SK-N-SH treated with all-trans-retinoic acid at 6 μM for 48 hours (cell line): ENCODE results near the gene COX6B1.

Source experiments
- ARNTL ChIP-seq: fragments of 450-650 bp; formaldehyde crosslinking; IDR thresholded peaks from 2 replicates; pipeline ENCODE4 v1.5.0; 2020; ENCODE audit warnings: low read depth, mild to moderate bottlenecking, moderate library complexity, borderline replicate concordance
- CREB5 ChIP-seq: fragments of 250-450 bp; sonication (Bioruptor Pico); IDR thresholded peaks from 2 replicates; pipeline ENCODE4 v1.5.1; 2020; ENCODE audit warnings: low read depth, mild to moderate bottlenecking, moderate library complexity
- CSDC2 ChIP-seq: fragments of 250-450 bp; sonication (Bioruptor Pico); IDR thresholded peaks from 2 replicates; pipeline ENCODE4 v1.5.0; 2020; ENCODE audit warnings: mild to moderate bottlenecking, moderate library complexity
- ESRRG ChIP-seq: fragments of 250-450 bp; sonication (Bioruptor Pico); IDR thresholded peaks from 2 replicates; pipeline ENCODE4 v1.6.1; 2021; ENCODE audit warnings: mild to moderate bottlenecking
- OSR1 ChIP-seq: fragments of 250-450 bp; sonication (Bioruptor Pico); IDR thresholded peaks from 2 replicates; pipeline ENCODE4 v1.8.0; 2022; ENCODE audit warnings: moderate library complexity, mild to moderate bottlenecking, inconsistent platforms
- PPARA ChIP-seq: fragments of 250-450 bp; sonication (Bioruptor Pico); IDR thresholded peaks from 2 replicates; pipeline ENCODE4 v1.5.0; 2020; ENCODE audit warnings: mild to moderate bottlenecking, borderline replicate concordance
- TOX ChIP-seq: fragments of 250-450 bp; sonication (Bioruptor Pico); IDR thresholded peaks from 2 replicates; pipeline ENCODE4 v1.8.0; 2021; ENCODE audit warnings: mild to moderate bottlenecking, moderate library complexity, borderline replicate concordance
- ZC3H10 ChIP-seq: fragments of 250-450 bp; sonication (Bioruptor Pico); IDR thresholded peaks from 2 replicates; pipeline ENCODE4 v1.5.1; 2021; ENCODE audit warnings: mild to moderate bottlenecking, moderate library complexity
- ZFP3 ChIP-seq: fragments of 250-450 bp; sonication (Bioruptor Pico); IDR thresholded peaks from 2 replicates; pipeline ENCODE4 v1.5.0; 2020; ENCODE audit warnings: mild to moderate bottlenecking, moderate library complexity
- ZFP30 ChIP-seq: fragments of 450-650 bp; formaldehyde crosslinking; IDR thresholded peaks from 2 replicates; pipeline ENCODE4 v1.5.0; 2022; ENCODE audit warnings: mild to moderate bottlenecking, moderate library complexity

- no peak for TF ChIP-seq ARNTL (CRISPR knock-in tag)
- no peak for TF ChIP-seq ZFP30 (CRISPR knock-in tag)
- no peak for TF ChIP-seq TOX (CRISPR knock-in tag)
- no peak for TF ChIP-seq ZC3H10 (CRISPR knock-in tag)
- no peak for TF ChIP-seq ESRRG (CRISPR knock-in tag)
- no peak for TF ChIP-seq OSR1 (CRISPR knock-in tag)
- no peak for TF ChIP-seq CSDC2 (CRISPR knock-in tag)
- no peak for TF ChIP-seq PPARA
- no peak for TF ChIP-seq ZFP3 (CRISPR knock-in tag)
- TF ChIP-seq CREB5, result no peak
Measured at GRCh38 chr19:35608251-35608650, 39.9 kb upstream of the COX6B1 start.
